HEK293 (cell line): ENCODE data around the gene LARGE1.

Source experiments
- CTCF ChIA-PET: fragments of 350-600 bp; formaldehyde crosslinking; extraction: SDS; loops from one replicate; lab custom pipeline; 2021; ENCODE audit warnings: antibody characterized with exemption; lab: Yijun Ruan, JAX
- POLR2A ChIA-PET: fragments of 300-600 bp; formaldehyde crosslinking; extraction: SDS; loops from one replicate; lab custom pipeline; 2020; ENCODE audit warnings: antibody characterized with exemption, inconsistent platforms; lab: Yijun Ruan, JAX
- H3K27ac ChIP-seq: fragments of 200-500 bp; sonication (Bioruptor generic); 2 replicates; pipeline ENCODE4 v1.5.1; 2014; ENCODE audit warnings: low read depth, low read length, control low read depth, inconsistent platforms; ENCODE audit errors: extremely low read depth
- H3K36me3 ChIP-seq, 2 experiments: fragments of 200-500 bp in 1 of 2; sonication (Bioruptor generic) in 1 of 2; 1 replicate in 1 of 2; 2 replicates in 1 of 2; pipeline ENCODE4 v1.5.1; 2014 to 2017; ENCODE audit warnings: inconsistent platforms in 2 of 2, low read length in 2 of 2; ENCODE audit not compliant: control insufficient read depth in 2 of 2, insufficient read depth in 1 of 2
- H3K4me1 ChIP-seq: fragments of 200-500 bp; sonication (Bioruptor generic); 2 replicates; pipeline ENCODE4 v1.5.1; 2014; ENCODE audit warnings: mild to moderate bottlenecking, low read length, inconsistent platforms; ENCODE audit not compliant: control insufficient read depth, insufficient read depth
- H3K4me3 ChIP-seq: 2 replicates; pipeline ENCODE4 v1.5.1; 2011; ENCODE audit warnings: low read depth, mild to moderate bottlenecking, control low read depth, low read length, moderate library complexity
- H3K9me3 ChIP-seq: fragments of 200-500 bp; sonication (Bioruptor generic); 2 replicates; pipeline ENCODE4 v1.5.1; 2014; ENCODE audit warnings: low read depth, low read length, inconsistent platforms; ENCODE audit not compliant: control insufficient read depth, insufficient read depth
- EGR2 ChIP-seq: fragments of 450-650 bp; formaldehyde crosslinking; IDR thresholded peaks from 2 replicates; pipeline ENCODE4 v1.5.1; 2016; ENCODE audit warnings: low read depth, missing biosample characterization, missing genetic modification characterization
- ELK4 ChIP-seq: IDR thresholded peaks from 2 replicates; pipeline ENCODE4 v1.6.1; 2011; ENCODE audit warnings: mild to moderate bottlenecking, low read depth, low read length, borderline replicate concordance
- GLI2 ChIP-seq: fragments of 450-650 bp; formaldehyde crosslinking; IDR thresholded peaks from 2 replicates; pipeline ENCODE4; 2017; ENCODE audit warnings: missing biosample characterization, missing genetic modification characterization, low read depth, borderline replicate concordance
- HIC1 ChIP-seq: fragments of 450-650 bp; formaldehyde crosslinking; IDR thresholded peaks from 2 replicates; pipeline ENCODE4 v1.5.1; 2016; ENCODE audit warnings: missing biosample characterization, missing genetic modification characterization
- MEIS1 ChIP-seq: sonication (generic); formaldehyde crosslinking; IDR thresholded peaks from 2 replicates; pipeline ENCODE4 v1.8.1; 2022; ENCODE audit warnings: missing genetic modification reagents, mild to moderate bottlenecking, borderline replicate concordance
- OSR2 ChIP-seq: fragments of 450-650 bp; formaldehyde crosslinking; IDR thresholded peaks from 2 replicates; pipeline ENCODE4 v1.5.1; 2016; ENCODE audit warnings: missing biosample characterization, missing genetic modification characterization
- ZBTB17 ChIP-seq: fragments of 450-650 bp; formaldehyde crosslinking; IDR thresholded peaks from 2 replicates; pipeline ENCODE4 v1.5.1; 2016; ENCODE audit warnings: missing biosample characterization, missing genetic modification characterization
- ZBTB6 ChIP-seq: fragments of 450-650 bp; formaldehyde crosslinking; IDR thresholded peaks from 2 replicates; pipeline ENCODE4 v1.5.1; 2017; ENCODE audit warnings: missing biosample characterization, missing genetic modification characterization
- ZBTB7A ChIP-seq: fragments of 450-650 bp; formaldehyde crosslinking; IDR thresholded peaks from 2 replicates; pipeline ENCODE4 v1.5.1; 2016; ENCODE audit warnings: low read depth, missing biosample characterization, missing genetic modification characterization
- ZEB2 ChIP-seq: fragments of 450-650 bp; formaldehyde crosslinking; IDR thresholded peaks from 2 replicates; pipeline ENCODE4 v1.5.1; 2016; ENCODE audit warnings: missing biosample characterization, missing genetic modification characterization
- ZNF394 ChIP-seq: fragments of 450-650 bp; formaldehyde crosslinking; IDR thresholded peaks from 2 replicates; pipeline ENCODE4 v1.5.1; 2016; ENCODE audit warnings: missing biosample characterization, missing genetic modification characterization, mild to moderate bottlenecking, moderate library complexity, borderline replicate concordance
- ZNF501 ChIP-seq: fragments of 450-650 bp; formaldehyde crosslinking; IDR thresholded peaks from 2 replicates; pipeline ENCODE4 v1.5.1; 2016; ENCODE audit warnings: missing biosample characterization, missing genetic modification characterization
- ZNF544 ChIP-seq: fragments of 450-650 bp; formaldehyde crosslinking; IDR thresholded peaks from 2 replicates; pipeline ENCODE4 v1.5.0; 2017; ENCODE audit warnings: missing biosample characterization, missing genetic modification characterization
- ZNF596 ChIP-seq: fragments of 450-650 bp; IDR thresholded peaks from 2 replicates; pipeline ENCODE4 v1.5.0; 2018; ENCODE audit warnings: missing biosample characterization, mild to moderate bottlenecking, missing genetic modification characterization, moderate library complexity
- ZNF645 ChIP-seq: fragments of 450-650 bp; formaldehyde crosslinking; IDR thresholded peaks from 2 replicates; pipeline ENCODE4; 2016; ENCODE audit warnings: missing biosample characterization, missing genetic modification characterization
- ZNF660 ChIP-seq: fragments of 450-650 bp; IDR thresholded peaks from 2 replicates; pipeline ENCODE4 v1.5.1; 2018; ENCODE audit warnings: missing biosample characterization, mild to moderate bottlenecking, missing genetic modification characterization
- ZNF670 ChIP-seq: fragments of 450-650 bp; formaldehyde crosslinking; IDR thresholded peaks from 2 replicates; pipeline ENCODE4 v1.5.1; 2016; ENCODE audit warnings: missing biosample characterization, missing genetic modification characterization, low read depth
- ZNF747 ChIP-seq: fragments of 450-650 bp; formaldehyde crosslinking; IDR thresholded peaks from 2 replicates; pipeline ENCODE4 v1.5.1; 2016; ENCODE audit warnings: missing biosample characterization, missing genetic modification characterization
- ZNF76 ChIP-seq: fragments of 450-650 bp; formaldehyde crosslinking; IDR thresholded peaks from 2 replicates; pipeline ENCODE4; 2016; ENCODE audit warnings: low read depth, missing biosample characterization, missing genetic modification characterization, borderline replicate concordance

Gene LARGE1

GRCh38 chr22:33811686-33812085 is 108.6 kb downstream of the LARGE1 start:
- H3K27ac ChIP-seq: no peak overlapping the region
- TF ChIP-seq HIC1 (tag by site-specific recombination) (no peak), ZBTB6 (tag by site-specific recombination) (no peak), ELK4 (no peak), ZNF670 (tag by site-specific recombination) (no peak), ZNF645 (tag by site-specific recombination) (no peak), MEIS1 (CRISPR knock-in tag) (no peak), ZNF660 (no peak), ZNF596 (tag by site-specific recombination) (no peak), ZNF501 (tag by site-specific recombination) (no peak), ZBTB7A (no peak), ZEB2 (tag by site-specific recombination) (no peak), ZBTB17 (no peak), ZNF76 (tag by site-specific recombination) (no peak), ZNF394 (tag by site-specific recombination) (no peak), GLI2 (tag by site-specific recombination) (no peak), OSR2 (tag by site-specific recombination) (no peak), ZNF544 (tag by site-specific recombination) (no peak)
- H3K4me1 ChIP-seq: no peaks in the 10 kb centered on the region
- H3K36me3 ChIP-seq: no peaks in the 10 kb centered on the region
- CTCF ChIA-PET: interaction anchor here (0.6 to 1.4 kb wide), 2 partner anchors 35 to 763 kb away, joined by 3 read pairs; no protein-coding TSS in a partner anchor
- H3K4me3 ChIP-seq: no peak overlapping the region
- H3K9me3 ChIP-seq: no peaks in the 10 kb centered on the region
- POLR2A ChIA-PET: no interaction called here

- Histone ChIP-seq H3K9me3 (no peaks in the 10 kb centered on the region), H3K4me3 (no peak overlapping the region), H3K36me3 (no peaks in the 10 kb centered on the region), H3K4me1 (no peaks in the 10 kb centered on the region), H3K27ac (no peak overlapping the region)
- POLR2A ChIA-PET: no interaction called here
- TF ChIP-seq ZNF747 (tag by site-specific recombination) (no peak), EGR2 (tag by site-specific recombination) (no peak)
- CTCF ChIA-PET: interaction anchor here (0.6 to 1.4 kb wide), 2 partner anchors 34 to 236 kb away, joined by 3 read pairs; no protein-coding TSS in a partner anchor
These were observed 109.1 kb downstream of the LARGE1 start for GRCh38 chr22:33811208-33811607.
